Testis (tissue), 2 donors: Measurements from ENCODE around the gene GPI.

Experiments used
- POLR2A ChIP-seq: fragments of 450-650 bp; IDR thresholded peaks from one replicate; pipeline ENCODE4 v1.6.1; 2017; ENCODE audit warnings: antibody characterized with exemption, mild to moderate bottlenecking, moderate library complexity
- TF ChIP-seq, protein P1 (sequence below), 3 experiments: fragments of 450-650 bp in 2 of 3; fragments of 200-600 bp in 1 of 3; sonication (generic) in 1 of 3; IDR thresholded peaks; one replicate each; pipeline ENCODE4 v1.5.1; 2016 to 2019; ENCODE audit warnings: antibody characterized with exemption in 3 of 3, mild to moderate bottlenecking in 2 of 3, moderate library complexity in 1 of 3

DNA sequence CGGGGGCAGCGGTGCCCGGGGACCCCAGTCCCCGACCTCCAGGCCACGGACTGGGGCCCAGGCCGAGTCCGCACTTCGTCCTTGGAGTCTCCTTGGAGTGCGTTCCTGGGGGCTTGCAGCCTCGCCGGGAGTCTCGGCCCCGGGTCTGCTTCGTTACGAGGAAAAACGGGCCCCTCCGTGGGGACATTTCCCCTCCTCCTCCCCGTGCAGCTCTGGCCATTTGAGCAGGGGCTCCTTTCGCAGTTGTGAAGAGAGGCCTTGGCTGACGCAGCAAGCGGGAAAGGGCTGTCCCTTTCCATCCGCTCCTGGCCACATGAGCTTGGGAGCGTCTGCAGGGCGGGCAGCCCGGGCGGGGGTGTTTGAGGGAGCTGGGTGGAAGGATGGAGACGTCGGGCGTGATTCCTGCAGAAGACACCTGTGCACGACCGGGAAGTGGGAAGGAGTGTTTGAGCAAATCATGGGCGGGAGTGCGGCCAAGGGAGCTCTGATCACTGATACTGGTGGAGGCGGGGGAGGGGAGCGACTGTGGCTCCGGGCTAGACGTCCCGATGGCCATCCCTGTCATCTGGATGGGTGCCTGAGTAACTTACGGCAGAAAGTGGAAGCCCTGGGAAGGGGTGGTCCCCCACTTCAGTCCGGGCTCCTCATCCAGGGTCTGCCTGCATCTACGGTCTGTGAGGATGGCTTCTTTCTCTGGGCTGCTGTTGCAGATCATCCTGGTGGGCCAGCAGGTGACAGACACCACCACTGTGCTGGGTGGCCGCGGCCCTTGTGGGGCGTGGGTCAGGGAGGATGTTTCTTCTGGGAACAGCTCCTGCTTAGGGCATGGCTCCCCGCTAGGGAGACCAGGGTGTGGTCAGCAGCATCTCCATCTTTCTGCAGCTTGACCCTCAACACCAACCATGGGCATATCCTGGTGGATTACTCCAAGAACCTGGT, 736 bp downstream of the GPI start:
- TF ChIP-seq, protein P1, sequence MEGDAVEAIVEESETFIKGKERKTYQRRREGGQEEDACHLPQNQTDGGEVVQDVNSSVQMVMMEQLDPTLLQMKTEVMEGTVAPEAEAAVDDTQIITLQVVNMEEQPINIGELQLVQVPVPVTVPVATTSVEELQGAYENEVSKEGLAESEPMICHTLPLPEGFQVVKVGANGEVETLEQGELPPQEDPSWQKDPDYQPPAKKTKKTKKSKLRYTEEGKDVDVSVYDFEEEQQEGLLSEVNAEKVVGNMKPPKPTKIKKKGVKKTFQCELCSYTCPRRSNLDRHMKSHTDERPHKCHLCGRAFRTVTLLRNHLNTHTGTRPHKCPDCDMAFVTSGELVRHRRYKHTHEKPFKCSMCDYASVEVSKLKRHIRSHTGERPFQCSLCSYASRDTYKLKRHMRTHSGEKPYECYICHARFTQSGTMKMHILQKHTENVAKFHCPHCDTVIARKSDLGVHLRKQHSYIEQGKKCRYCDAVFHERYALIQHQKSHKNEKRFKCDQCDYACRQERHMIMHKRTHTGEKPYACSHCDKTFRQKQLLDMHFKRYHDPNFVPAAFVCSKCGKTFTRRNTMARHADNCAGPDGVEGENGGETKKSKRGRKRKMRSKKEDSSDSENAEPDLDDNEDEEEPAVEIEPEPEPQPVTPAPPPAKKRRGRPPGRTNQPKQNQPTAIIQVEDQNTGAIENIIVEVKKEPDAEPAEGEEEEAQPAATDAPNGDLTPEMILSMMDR (IDR thresholded peaks at IDR 0.05) = no peak
- no peak for TF ChIP-seq POLR2A
